Measurements from ENCODE around the gene MAZ. TPM values are rescaled to one million over a fixed set of nuclear protein-coding genes. Genes with fewer than 3 reads are reported as not detected.

Gene MAZ
- total and polyA plus RNA-seq, 2 donors from 2014 or later = 85.5 to 137 TPM

DNA sequence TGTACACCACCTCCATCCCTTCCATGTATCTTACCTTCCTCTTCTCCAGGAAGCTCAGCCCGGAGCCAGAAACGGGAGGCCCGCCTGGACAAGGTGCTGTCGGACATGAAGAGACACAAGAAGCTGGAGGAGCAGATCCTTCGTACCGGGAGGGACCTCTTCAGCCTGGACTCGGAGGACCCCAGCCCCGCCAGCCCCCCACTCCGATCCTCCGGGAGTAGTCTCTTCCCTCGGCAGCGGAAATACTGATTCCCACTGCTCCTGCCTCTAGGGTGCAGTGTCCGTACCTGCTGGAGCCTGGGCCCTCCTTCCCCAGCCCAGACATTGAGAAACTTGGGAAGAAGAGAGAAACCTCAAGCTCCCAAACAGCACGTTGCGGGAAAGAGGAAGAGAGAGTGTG lies 13.2 kb downstream of the MAZ start:
- FAIRE-seq = no peak
- peak overlapping the region in 2 of 3 donors; percentile 84 to 86 for H3K4me3 ChIP-seq (ENCODE audit: low read length in 3 of 3)
- H3K27me3 ChIP-seq (ENCODE audit: control insufficient read depth, insufficient read depth, low read length) = no peaks in the 10 kb centered on the region
- no peak overlapping the region for H3K27ac ChIP-seq (ENCODE audit: low read depth in 2 of 2, low read length in 2 of 2)
- no peaks in the 10 kb centered on the region for H3K9me3 ChIP-seq (ENCODE audit: control insufficient read depth in 2 of 3, insufficient read depth in 1 of 3, low read length in 3 of 3)
- peak; percentile 12 for TF ChIP-seq CTCF (IDR thresholded peaks at IDR 0.05; ENCODE audit: borderline replicate concordance, extremely low read depth, insufficient read depth)
- peak in 1 of 5 donors; percentile 72 for DNase-seq
- peaks cover 0 to 29% (median 18%) of the 10 kb centered on the region in 3 donors for H3K4me1 ChIP-seq (ENCODE audit: control insufficient read depth in 2 of 3, insufficient read depth in 2 of 3, low read depth in 1 of 3, low read length in 3 of 3)
- intact Hi-C loops (cut with DNase I) = no loop called here
- H3K9ac ChIP-seq (ENCODE audit: low read length in 3 of 3) = no peak overlapping the region
- peaks cover 0 to 5% (median 0%) of the 10 kb centered on the region in 3 donors for H3K36me3 ChIP-seq (ENCODE audit: control insufficient read depth in 2 of 3, insufficient read depth in 3 of 3, low read length in 3 of 3)

GRCh38 chr16:29820271-29820701 lies 14.0 kb downstream of the MAZ start, which contains the start of gene MVP:
MVP (plus strand) TSS chr16:29820462; CDS start chr16:29830550, 10,088 bp downstream.
- Histone ChIP-seq H3K27me3 (ENCODE audit: control insufficient read depth, insufficient read depth, low read length) (no peaks in the 10 kb centered on the region), H3K9me3 (ENCODE audit: control insufficient read depth in 2 of 3, insufficient read depth in 1 of 3, low read length in 3 of 3) (no peaks in the 10 kb centered on the region), H3K4me3 (ENCODE audit: low read length in 3 of 3) (peak within 1 kb of the TSS; percentile 36 to 86 (median 84)), H3K9ac (ENCODE audit: low read length in 3 of 3) (peak within 1 kb of the TSS; percentile 20 to 86 (median 24)), H3K27ac (ENCODE audit: low read depth in 2 of 2, low read length in 2 of 2) (peak within 1 kb of the TSS; percentile 87 to 90), H3K4me1 (ENCODE audit: control insufficient read depth in 2 of 3, insufficient read depth in 2 of 3, low read depth in 1 of 3, low read length in 3 of 3) (peaks cover 0 to 31% (median 25%) of the 10 kb centered on the region in 3 donors), H3K36me3 (ENCODE audit: control insufficient read depth in 2 of 3, insufficient read depth in 3 of 3, low read length in 3 of 3) (peaks cover 0 to 5% (median 0%) of the 10 kb centered on the region in 3 donors)
- TF ChIP-seq CTCF (IDR thresholded peaks at IDR 0.05; ENCODE audit: borderline replicate concordance, extremely low read depth, insufficient read depth) = no peak
- no peak for FAIRE-seq
- intact Hi-C loops (cut with DNase I) = no loop called here
- peak in 4 of 5 donors; percentile 45 to 91 (median 62) for DNase-seq

- Histone ChIP-seq H3K9ac (ENCODE audit: low read length in 3 of 3) (peak overlapping the region; percentile 20 to 86 (median 24)), H3K4me1 (ENCODE audit: control insufficient read depth in 2 of 3, insufficient read depth in 2 of 3, low read depth in 1 of 3, low read length in 3 of 3) (peaks cover 0 to 38% (median 27%) of the 10 kb centered on the region in 3 donors), H3K4me3 (ENCODE audit: low read length in 3 of 3) (peak overlapping the region; percentile 36 to 86 (median 84)), H3K36me3 (ENCODE audit: control insufficient read depth in 2 of 3, insufficient read depth in 3 of 3, low read length in 3 of 3) (peaks cover 0 to 6% (median 0%) of the 10 kb centered on the region in 3 donors), H3K9me3 (ENCODE audit: control insufficient read depth in 2 of 3, insufficient read depth in 1 of 3, low read length in 3 of 3) (no peaks in the 10 kb centered on the region), H3K27me3 (ENCODE audit: control insufficient read depth, insufficient read depth, low read length) (no peaks in the 10 kb centered on the region), H3K27ac (ENCODE audit: low read depth in 2 of 2, low read length in 2 of 2) (peak overlapping the region; percentile 87 to 90)
- intact Hi-C loops (cut with DNase I) = no loop called here
- DNase-seq = peak in 1 of 5 donors; percentile 92
- no peak for TF ChIP-seq CTCF (IDR thresholded peaks at IDR 0.05; ENCODE audit: borderline replicate concordance, extremely low read depth, insufficient read depth)
- no peak for FAIRE-seq
Measured at GRCh38 chr16:29820730-29821642, 14.7 kb downstream of the MAZ start.

Measured in kidney (tissue), 14 donors.